ENCODE data around the gene MITD1. TPM values are rescaled to one million over a fixed set of nuclear protein-coding genes. Genes with fewer than 3 reads are reported as not detected.

MITD1 gene
- total and polyA plus RNA-seq, 2 of the 13 experiments (the other 11 are each of a cell fraction or from before 2014, with no cell fraction given): 17.8 to 43.7 TPM

DNA sequence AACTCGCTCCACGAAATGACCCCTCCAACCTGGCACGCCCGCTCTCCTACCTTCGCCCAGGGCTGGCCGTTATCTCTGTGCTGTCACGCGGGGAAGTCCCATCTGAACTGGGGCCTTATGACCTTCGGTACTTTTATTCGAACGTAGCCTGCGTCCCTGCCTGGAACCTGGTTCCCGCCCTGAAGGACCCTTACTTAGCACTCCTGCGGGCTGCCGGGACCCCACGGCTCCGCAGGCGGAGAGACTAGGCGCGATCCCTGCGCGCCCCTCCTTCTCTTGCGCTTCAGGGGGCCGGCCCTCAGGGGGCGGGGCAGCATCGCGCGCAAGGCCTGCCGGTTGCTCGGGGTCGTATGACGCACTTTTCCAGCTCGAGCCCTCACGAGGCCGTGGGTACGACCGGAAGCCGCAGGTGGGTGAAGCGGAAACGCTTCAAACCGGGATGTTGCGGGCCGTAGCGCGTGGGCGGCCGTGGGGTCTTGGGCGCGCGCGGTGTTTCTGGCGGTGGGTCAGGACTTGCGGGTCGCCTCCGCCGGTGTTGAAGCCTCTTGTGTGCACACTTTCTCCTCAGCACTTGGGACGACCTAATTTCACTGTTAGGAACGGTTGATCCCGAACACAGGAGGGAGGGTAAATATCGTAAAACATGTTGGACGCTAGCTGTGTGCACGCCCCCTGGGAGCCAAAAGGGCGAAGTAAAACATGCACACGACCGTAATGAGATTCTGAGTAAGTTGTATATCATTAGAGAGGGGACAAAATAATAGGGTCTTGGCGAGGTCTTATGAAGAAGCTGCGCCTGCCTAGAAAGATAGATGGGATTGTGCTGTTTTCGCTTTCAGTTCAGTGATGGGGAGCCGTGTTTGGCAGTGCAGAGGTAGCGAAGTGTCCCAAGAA is 26.0 kb downstream of the MITD1 start, which contains the start of the genes LIPT1 and TSGA10 (continued):
- TF ChIP-seq YY1 (IDR thresholded peaks at IDR 0.05; ENCODE audit: insufficient read depth, insufficient replicate concordance, low read depth, low read length) (peak; percentile 39), MEIS2 (CRISPR knock-in tag; IDR thresholded peaks at IDR 0.05) (0 out of 2 replicates have a peak, but pooled peaks have one; percentile 68), SMAD1 (CRISPR knock-in tag; IDR thresholded peaks at IDR 0.05; ENCODE audit: borderline replicate concordance, low read depth) (peak; percentile 99), ARHGAP35 (CRISPR knock-in tag; IDR thresholded peaks at IDR 0.05; ENCODE audit: borderline replicate concordance) (peak; percentile 75; the same call in 1 of the 2 replicates), ASH2L (IDR thresholded peaks at IDR 0.05; ENCODE audit: insufficient read length, low read depth, low read length) (peak; percentile 98), GABPA (IDR thresholded peaks at IDR 0.05; ENCODE audit: low read depth, low read length) (peak; percentile 96), GABPA (CRISPR knock-in tag; IDR thresholded peaks at IDR 0.05; ENCODE audit: low read depth) (peak; percentile 97), FOXP1 (IDR thresholded peaks at IDR 0.05) (no peak), FOXP1 (CRISPR knock-in tag; IDR thresholded peaks at IDR 0.05) (peak; percentile 67), KDM3A (CRISPR knock-in tag; IDR thresholded peaks at IDR 0.05; ENCODE audit: low read depth) (peak; percentile 92; the same call in 1 of the 2 replicates), ZNF788 (CRISPR knock-in tag; IDR thresholded peaks at IDR 0.05; ENCODE audit: borderline replicate concordance) (peak; percentile 99), ZNF484 (CRISPR knock-in tag; IDR thresholded peaks at IDR 0.05; ENCODE audit: borderline replicate concordance, low read depth) (0 out of 2 replicates have a peak, but pooled peaks have one; percentile 11), NRL (CRISPR knock-in tag; IDR thresholded peaks at IDR 0.05; ENCODE audit: borderline replicate concordance) (peak; percentile 100), ZNF737 (CRISPR knock-in tag; IDR thresholded peaks at IDR 0.05; ENCODE audit: borderline replicate concordance) (peak; percentile 35; the same call in 1 of the 2 replicates), SETDB1 (CRISPR knock-in tag; IDR thresholded peaks at IDR 0.05; ENCODE audit: borderline replicate concordance) (no peak), HNRNPLL (IDR thresholded peaks at IDR 0.05; ENCODE audit: low read depth, low read length, poor library complexity, severe bottlenecking) (peak; percentile 90), ZNF558 (CRISPR knock-in tag; IDR thresholded peaks at IDR 0.05; ENCODE audit: borderline replicate concordance) (peak; percentile 98; the same call in 1 of the 2 replicates), RFX1 (IDR thresholded peaks at IDR 0.05) (no peak), SAP130 (CRISPR knock-in tag; IDR thresholded peaks at IDR 0.05; ENCODE audit: low read depth) (peak; percentile 99)
- TF ChIP-seq, protein P1, sequence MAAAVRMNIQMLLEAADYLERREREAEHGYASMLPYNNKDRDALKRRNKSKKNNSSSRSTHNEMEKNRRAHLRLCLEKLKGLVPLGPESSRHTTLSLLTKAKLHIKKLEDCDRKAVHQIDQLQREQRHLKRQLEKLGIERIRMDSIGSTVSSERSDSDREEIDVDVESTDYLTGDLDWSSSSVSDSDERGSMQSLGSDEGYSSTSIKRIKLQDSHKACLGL (CRISPR knock-in tag; IDR thresholded peaks at IDR 0.05): peak; percentile 98
- TF ChIP-seq, protein P2, sequence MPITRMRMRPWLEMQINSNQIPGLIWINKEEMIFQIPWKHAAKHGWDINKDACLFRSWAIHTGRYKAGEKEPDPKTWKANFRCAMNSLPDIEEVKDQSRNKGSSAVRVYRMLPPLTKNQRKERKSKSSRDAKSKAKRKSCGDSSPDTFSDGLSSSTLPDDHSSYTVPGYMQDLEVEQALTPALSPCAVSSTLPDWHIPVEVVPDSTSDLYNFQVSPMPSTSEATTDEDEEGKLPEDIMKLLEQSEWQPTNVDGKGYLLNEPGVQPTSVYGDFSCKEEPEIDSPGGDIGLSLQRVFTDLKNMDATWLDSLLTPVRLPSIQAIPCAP (CRISPR knock-in tag; IDR thresholded peaks at IDR 0.05; ENCODE audit: low read depth): no peak; the same call in none of the 2 replicates
- TF ChIP-seq, protein P3, sequence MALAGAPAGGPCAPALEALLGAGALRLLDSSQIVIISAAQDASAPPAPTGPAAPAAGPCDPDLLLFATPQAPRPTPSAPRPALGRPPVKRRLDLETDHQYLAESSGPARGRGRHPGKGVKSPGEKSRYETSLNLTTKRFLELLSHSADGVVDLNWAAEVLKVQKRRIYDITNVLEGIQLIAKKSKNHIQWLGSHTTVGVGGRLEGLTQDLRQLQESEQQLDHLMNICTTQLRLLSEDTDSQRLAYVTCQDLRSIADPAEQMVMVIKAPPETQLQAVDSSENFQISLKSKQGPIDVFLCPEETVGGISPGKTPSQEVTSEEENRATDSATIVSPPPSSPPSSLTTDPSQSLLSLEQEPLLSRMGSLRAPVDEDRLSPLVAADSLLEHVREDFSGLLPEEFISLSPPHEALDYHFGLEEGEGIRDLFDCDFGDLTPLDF (CRISPR knock-in tag; IDR thresholded peaks at IDR 0.05): peak; percentile 88
- TF ChIP-seq, protein P4, sequence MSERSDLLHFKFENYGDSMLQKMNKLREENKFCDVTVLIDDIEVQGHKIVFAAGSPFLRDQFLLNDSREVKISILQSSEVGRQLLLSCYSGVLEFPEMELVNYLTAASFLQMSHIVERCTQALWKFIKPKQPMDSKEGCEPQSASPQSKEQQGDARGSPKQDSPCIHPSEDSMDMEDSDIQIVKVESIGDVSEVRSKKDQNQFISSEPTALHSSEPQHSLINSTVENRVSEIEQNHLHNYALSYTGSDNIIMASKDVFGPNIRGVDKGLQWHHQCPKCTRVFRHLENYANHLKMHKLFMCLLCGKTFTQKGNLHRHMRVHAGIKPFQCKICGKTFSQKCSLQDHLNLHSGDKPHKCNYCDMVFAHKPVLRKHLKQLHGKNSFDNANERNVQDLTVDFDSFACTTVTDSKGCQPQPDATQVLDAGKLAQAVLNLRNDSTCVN (CRISPR knock-in tag; IDR thresholded peaks at IDR 0.05; ENCODE audit: borderline replicate concordance): peak; percentile 78; the same call in 1 of the 2 replicates

All from HepG2 (cell line).